Right ventricle myocardium superior (tissue), 1 donor: ENCODE results near the gene FTO. TPM values are rescaled to one million over a fixed set of nuclear protein-coding genes. Genes with fewer than 3 reads are reported as not detected.
"Not testable (repeated sequence)": the region's sequence is repeated elsewhere in the genome, so short reads cannot be mapped to it uniquely, and the experiment has no call there.

Experiments
- ATAC-seq: fragments of 200-7000 bp; cut with Tn5 transposase; one replicate; pipeline ENCODE4 v1.9.1; 2020; ENCODE audit warnings: mild to moderate bottlenecking; ENCODE audit not compliant: poor library complexity
- DNase-seq: peaks from one replicate; pipeline ENCODE4 v3.0.0-alpha.2; 2020
- intact Hi-C: fragments of 100-400 bp; cut with DNase I; formaldehyde crosslinking; loops from one replicate; pipeline ENCODE4 v1.11.2; 2022
- total RNA-seq: library from RNA; stranded (reverse); fragmentation: NEBNext Ultra II Directional; extraction: Animal tissue kit (Norgen Biotek cat#: 25700); gene quantifications from one replicate; pipeline ENCODE4 v1.2.1, GENCODE V29; 2021
- donor health status: DM: no; HTN: yes; CAD: no; lungs with severe emphysema.

FTO gene
- total RNA-seq, 1 donor from 2014 or later: 75.3 TPM

- DNase-seq (no peak), ATAC-seq (no peak)
- intact Hi-C loops: no loop called here
Observed at GRCh38 chr16:53872248-53873221, 168.6 kb downstream of the FTO start.

GRCh38 chr16:53876811-53877210, 172.9 kb downstream of the FTO start:
- ATAC-seq (no peak), DNase-seq (no peak)
- intact Hi-C loops: no loop called here

- DNase-seq (no peak), ATAC-seq (no peak)
- intact Hi-C loops: no loop called here
Observed at GRCh38 chr16:53878216-53878615, 174.3 kb downstream of the FTO start.

- no peak for DNase-seq
- no peak for ATAC-seq
- intact Hi-C loops: no loop called here
Observed at GRCh38 chr16:53881371-53881770, 177.4 kb downstream of the FTO start.

GRCh38 chr16:53882310-53882709, 178.4 kb downstream of the FTO start:
- intact Hi-C loops: no loop called here
- no peak for DNase-seq
- ATAC-seq: no peak

- intact Hi-C loops: no loop called here
- no peak for ATAC-seq
- no peak for DNase-seq
Observed at GRCh38 chr16:53884748-53885147, 180.8 kb downstream of the FTO start.

GRCh38 chr16:53886482-53887378, 182.8 kb downstream of the FTO start:
- DNase-seq (no peak), ATAC-seq (no peak)
- intact Hi-C loops: no loop called here

GRCh38 chr16:53888222-53888621, 184.3 kb downstream of the FTO start:
- ATAC-seq (no peak), DNase-seq (no peak)
- intact Hi-C loops: no loop called here

GRCh38 chr16:53890877-53891276, 186.9 kb downstream of the FTO start:
- intact Hi-C loops: loop anchor here (10.0 kb wide), 1 partner anchor 394 kb away; the partner anchor contains the start of gene IRX3
- ATAC-seq, DNase-seq: not testable (repeated sequence)

GRCh38 chr16:53891409-53892139, 187.6 kb downstream of the FTO start:
- ATAC-seq: no peak
- no peak for DNase-seq
- intact Hi-C loops: loop anchor here (10.0 kb wide), 1 partner anchor 393 kb away; the partner anchor contains the start of gene IRX3

- DNase-seq (no peak), ATAC-seq (peak; percentile 83)
- intact Hi-C loops: loop anchor here (10.0 kb wide), 1 partner anchor 393 kb away; the partner anchor contains the start of gene IRX3
Observed at GRCh38 chr16:53892155-53892554, 188.2 kb downstream of the FTO start.

- ATAC-seq: peak; percentile 61
- no peak for DNase-seq
- intact Hi-C loops: loop anchor here (10.0 kb wide), 1 partner anchor 391 kb away; the partner anchor contains the start of gene IRX3
Observed at GRCh38 chr16:53893731-53894435, 189.9 kb downstream of the FTO start.

GRCh38 chr16:53894686-53895085, 190.7 kb downstream of the FTO start:
- intact Hi-C loops: loop anchor here (10.0 kb wide), 1 partner anchor 390 kb away; the partner anchor contains the start of gene IRX3
- no peak for ATAC-seq

GRCh38 chr16:53895433-53895832, 191.5 kb downstream of the FTO start:
- DNase-seq: no peak
- no peak for ATAC-seq
- intact Hi-C loops: loop anchor here (10.0 kb wide), 1 partner anchor 389 kb away; the partner anchor contains the start of gene IRX3

More at GRCh38 chr16:53894686-53895085, 190.7 kb downstream of the FTO start:
- DNase-seq: no peak

- ATAC-seq: no peak
- intact Hi-C loops: loop anchor here (10.0 kb wide), 1 partner anchor 389 kb away; the partner anchor contains the start of gene IRX3
- DNase-seq: no peak
Observed at GRCh38 chr16:53895851-53896250, 191.9 kb downstream of the FTO start.

- intact Hi-C loops: loop anchor here (10.0 kb wide), 1 partner anchor 388 kb away; the partner anchor contains the start of gene IRX3
- DNase-seq (no peak), ATAC-seq (no peak)
Observed at GRCh38 chr16:53896722-53897121, 192.8 kb downstream of the FTO start.

- DNase-seq: no peak
- intact Hi-C loops: loop anchor here (10.0 kb wide), 1 partner anchor 386 kb away; the partner anchor contains the start of gene IRX3
- ATAC-seq: peak; percentile 15
Observed at GRCh38 chr16:53898993-53899392, 195.0 kb downstream of the FTO start.
